Measurements from ENCODE around the gene CTNNA2.

- TF ChIP-seq EP300 (IDR thresholded peaks at IDR 0.05) (no peak), CTCF (IDR thresholded peaks at IDR 0.05) (no peak), POLR2AphosphoS5 (IDR thresholded peaks at IDR 0.05) (no peak), POLR2A (IDR thresholded peaks at IDR 0.05) (no peak)
Measured at GRCh38 chr2:80459028-80459427, 946.2 kb downstream of the CTNNA2 start.
